Keratinocyte (primary cell): ENCODE results near the gene ZNF17. TPM values are rescaled to one million over a fixed set of nuclear protein-coding genes. Genes with fewer than 3 reads are reported as not detected.

Experiments used
- DNase-seq: peaks from one replicate; pipeline ENCODE4 v3.0.0-alpha.2; 2011; ENCODE audit warnings: low read depth, missing footprints, low spot score
- FAIRE-seq: peaks from 2 replicates; lab custom pipeline; 2011; peaks lifted over from hg19 to GRCh38; lab: Jason Lieb, UNC
- H2AFZ ChIP-seq: 2 replicates; pipeline ENCODE4 v1.6.0; 2012; ENCODE audit warnings: low read length, control low read depth, inconsistent platforms; ENCODE audit not compliant: control insufficient read depth
- H3K27ac ChIP-seq: 2 replicates; pipeline ENCODE4 v1.5.1; 2011; ENCODE audit warnings: low read length; ENCODE audit not compliant: control insufficient read depth, insufficient read depth
- H3K27me3 ChIP-seq: 3 replicates; pipeline ENCODE4 v1.6.0; 2011; ENCODE audit warnings: low read length; ENCODE audit not compliant: control insufficient read depth, insufficient read depth; ENCODE audit errors: extremely low read depth
- H3K36me3 ChIP-seq, 2 experiments: 2 replicates in 1 of 2; 3 replicates in 1 of 2; pipeline ENCODE4 v1.5.1; 2011; ENCODE audit warnings: low read length in 2 of 2, mild to moderate bottlenecking in 1 of 2; ENCODE audit not compliant: control insufficient read depth in 2 of 2, insufficient read depth in 2 of 2; ENCODE audit errors: extremely low read depth in 1 of 2
- H3K4me1 ChIP-seq: 3 replicates; pipeline ENCODE4 v1.5.1; 2011; ENCODE audit warnings: low read length; ENCODE audit not compliant: control insufficient read depth, insufficient read depth; ENCODE audit errors: extremely low read depth
- H3K4me2 ChIP-seq: 3 replicates; pipeline ENCODE4 v1.6.0; 2011; ENCODE audit warnings: low read depth, low read length; ENCODE audit not compliant: control insufficient read depth, insufficient read depth; ENCODE audit errors: extremely low read depth
- H3K4me3 ChIP-seq, 3 experiments: fragments of 200-600 bp in 1 of 3; sonication (generic) in 1 of 3; 2 replicates in 2 of 3; 3 replicates in 1 of 3; pipeline ENCODE4 v1.5.1; 2011 to 2016; ENCODE audit warnings: low read length in 3 of 3, mild to moderate bottlenecking in 3 of 3, control low read depth in 2 of 3, inconsistent platforms in 1 of 3, low read depth in 1 of 3, mixed read lengths in 1 of 3, mixed run types in 1 of 3, moderate library complexity in 1 of 3; ENCODE audit not compliant: control insufficient read depth in 2 of 3, insufficient read depth in 2 of 3; ENCODE audit errors: extremely low read depth in 1 of 3
- H3K79me2 ChIP-seq: 2 replicates; pipeline ENCODE4 v1.6.0; 2012; ENCODE audit warnings: low read length; ENCODE audit not compliant: control insufficient read depth, insufficient read depth
- H3K9ac ChIP-seq: 3 replicates; pipeline ENCODE4 v1.6.0; 2011; ENCODE audit warnings: low read length; ENCODE audit not compliant: control insufficient read depth, insufficient read depth; ENCODE audit errors: extremely low read depth
- H3K9me1 ChIP-seq: 3 replicates; pipeline ENCODE4 v1.6.0; 2011; ENCODE audit warnings: low read length; ENCODE audit not compliant: control insufficient read depth, insufficient read depth; ENCODE audit errors: extremely low read depth
- H3K9me3 ChIP-seq: 2 replicates; pipeline ENCODE4 v1.5.1; 2012; ENCODE audit warnings: low read depth, low read length; ENCODE audit not compliant: control insufficient read depth
- H4K20me1 ChIP-seq: 3 replicates; pipeline ENCODE4 v1.6.0; 2011; ENCODE audit warnings: low read length; ENCODE audit not compliant: control insufficient read depth, insufficient read depth; ENCODE audit errors: extremely low read depth
- EZH2 ChIP-seq: IDR thresholded peaks from one replicate; pipeline ENCODE4 v1.6.1; 2012; ENCODE audit warnings: inconsistent platforms, mild to moderate bottlenecking, low read length, moderate library complexity
- dilution Hi-C: fragments of 300-500 bp; cut with MboI; formaldehyde crosslinking; loops from one replicate; pipeline ENCODE4 v1.7.0; 2020; ENCODE audit warnings: low sequenced_read_pairs; ENCODE audit not compliant: extremely low pct_ligation_motif_present
- polyA minus RNA-seq, 3 experiments: library from RNA; depleted of rRNA, polyadenylated mRNA; stranded (reverse); fragments of >200 nt; gene quantifications; 1 replicate in 1 of 3; 2 replicates in 1 of 3; 3 replicates in 1 of 3; pipeline ENCODE4 v1.2.3, GENCODE V29; 2011
- polyA plus RNA-seq, 5 experiments: library from polyadenylated mRNA; depleted of rRNA in 3 of 5; stranded (reverse) in 3 of 5; stranded (forward) in 1 of 5; unstranded in 1 of 5; fragments of >200 nt; gene quantifications; 1 replicate in 1 of 5; 2 replicates in 3 of 5; 3 replicates in 1 of 5; pipeline versions ENCODE4 v1.2.1 to v1.2.3, GENCODE V29; 2011 to 2012; ENCODE audit warnings: missing spikeins in 2 of 5, low read depth in 1 of 5, low replicate concordance in 1 of 5
- TF ChIP-seq, protein P1 (sequence below), 3 experiments: IDR thresholded peaks in 1 of 3; conservative IDR thresholded peaks in 1 of 3; optimal IDR thresholded peaks in 1 of 3; 2 replicates in 2 of 3; 3 replicates in 1 of 3; pipeline versions ENCODE3 to v1.5.1; 2011; ENCODE audit warnings: low read length in 3 of 3, mild to moderate bottlenecking in 3 of 3, moderate library complexity in 2 of 3, control low read depth in 1 of 3, inconsistent platforms in 1 of 3; ENCODE audit not compliant: insufficient read depth in 2 of 3; ENCODE audit errors: extremely low read depth in 1 of 3

ZNF17 gene
- polyA plus RNA-seq (4.8 to 5.4 TPM (median 5.0 TPM) in 3 replicates), polyA minus RNA-seq (6.4 to 18.5 TPM (median 11.3 TPM) in 3 replicates)
- 1.1 TPM for polyA plus RNA-seq (2011; ENCODE audit: low read depth)
- polyA plus RNA-seq (2011; cell fraction: cytosol; rRNA removed): 1.7 and 2.9 TPM in 2 replicates
- polyA plus RNA-seq (2011; cell fraction: nucleus; rRNA removed): 5.3 and 8.5 TPM in 2 replicates
- polyA plus RNA-seq (2012; ENCODE audit: low replicate concordance): 3.6 and 3.9 TPM in 2 replicates
- 4.2 TPM for polyA minus RNA-seq (2011; cell fraction: cytosol; rRNA and poly(A)+ RNA removed)
- polyA minus RNA-seq (2011; cell fraction: nucleus; rRNA and poly(A)+ RNA removed): 9.2 and 10.4 TPM in 2 replicates

GRCh38 chr19:57410877-57411671, at the start of gene ZNF17:
TSS of gene ZNF17 (plus strand) at chr19:57411161. CDS start at chr19:57413616, 2,455 bp downstream.
- Histone ChIP-seq H4K20me1 (no peaks in the 10 kb centered on the region), H3K27ac (peak within 1 kb of the TSS; percentile 47), H3K9ac (peak within 1 kb of the TSS; percentile 81), H3K9me1 (peaks cover 3% of the 10 kb centered on the region), H2AFZ (peak within 1 kb of the TSS; percentile 98), H3K27me3 (no peaks in the 10 kb centered on the region), H3K79me2 (peaks cover 25% of the 10 kb centered on the region), H3K4me2 (peak within 1 kb of the TSS; percentile 83), H3K4me1 (peaks cover 11% of the 10 kb centered on the region), H3K36me3 (peaks cover 2 to 4% of the 10 kb centered on the region in 2 experiments), H3K9me3 (no peaks in the 10 kb centered on the region), H3K4me3 (peak within 1 kb of the TSS; percentile 65 to 93 (median 93))
- dilution Hi-C loops: no loop called here
- DNase-seq: peak; percentile 41
- TF ChIP-seq, protein P1, sequence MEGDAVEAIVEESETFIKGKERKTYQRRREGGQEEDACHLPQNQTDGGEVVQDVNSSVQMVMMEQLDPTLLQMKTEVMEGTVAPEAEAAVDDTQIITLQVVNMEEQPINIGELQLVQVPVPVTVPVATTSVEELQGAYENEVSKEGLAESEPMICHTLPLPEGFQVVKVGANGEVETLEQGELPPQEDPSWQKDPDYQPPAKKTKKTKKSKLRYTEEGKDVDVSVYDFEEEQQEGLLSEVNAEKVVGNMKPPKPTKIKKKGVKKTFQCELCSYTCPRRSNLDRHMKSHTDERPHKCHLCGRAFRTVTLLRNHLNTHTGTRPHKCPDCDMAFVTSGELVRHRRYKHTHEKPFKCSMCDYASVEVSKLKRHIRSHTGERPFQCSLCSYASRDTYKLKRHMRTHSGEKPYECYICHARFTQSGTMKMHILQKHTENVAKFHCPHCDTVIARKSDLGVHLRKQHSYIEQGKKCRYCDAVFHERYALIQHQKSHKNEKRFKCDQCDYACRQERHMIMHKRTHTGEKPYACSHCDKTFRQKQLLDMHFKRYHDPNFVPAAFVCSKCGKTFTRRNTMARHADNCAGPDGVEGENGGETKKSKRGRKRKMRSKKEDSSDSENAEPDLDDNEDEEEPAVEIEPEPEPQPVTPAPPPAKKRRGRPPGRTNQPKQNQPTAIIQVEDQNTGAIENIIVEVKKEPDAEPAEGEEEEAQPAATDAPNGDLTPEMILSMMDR (optimal IDR thresholded peaks at IDR 0.05 in 1 of 3, IDR thresholded peaks at IDR 0.05 in 1 of 3, conservative IDR thresholded peaks at IDR 0.05 in 1 of 3; ENCODE audit: extremely low read depth in 1 of 3, insufficient read depth in 2 of 3, low read length in 3 of 3): no peak
- peak; percentile 95 for FAIRE-seq

GRCh38 chr19:57362419-57362818, 48.5 kb upstream of the ZNF17 start:
- H3K9me1 ChIP-seq: no peaks in the 10 kb centered on the region
- H3K36me3 ChIP-seq: peaks cover 0 to 2% of the 10 kb centered on the region in 2 experiments
- DNase-seq (no peak), FAIRE-seq (no peak)
- H4K20me1 ChIP-seq: no peaks in the 10 kb centered on the region
- peak overlapping the region; percentile 88 for H3K4me2 ChIP-seq
- peak overlapping the region; percentile 90 for H3K27ac ChIP-seq
- TF ChIP-seq EZH2: no peak
- TF ChIP-seq, protein P1 (optimal IDR thresholded peaks at IDR 0.05 in 1 of 3, IDR thresholded peaks at IDR 0.05 in 1 of 3, conservative IDR thresholded peaks at IDR 0.05 in 1 of 3; ENCODE audit: extremely low read depth in 1 of 3, insufficient read depth in 2 of 3, low read length in 3 of 3): no peak
- H3K79me2 ChIP-seq: peaks cover 20% of the 10 kb centered on the region
- dilution Hi-C loops: no loop called here
- H3K4me1 ChIP-seq: peaks cover 6% of the 10 kb centered on the region
- H3K9ac ChIP-seq: peak overlapping the region; percentile 88
- H3K27me3 ChIP-seq: no peaks in the 10 kb centered on the region
- H3K4me3 ChIP-seq: peak overlapping the region; percentile 71 to 91 (median 88)
- H2AFZ ChIP-seq: peak overlapping the region; percentile 99
- H3K9me3 ChIP-seq: no peaks in the 10 kb centered on the region
